ENCODE results near the gene EIF4E1B. TPM values are rescaled to one million over a fixed set of nuclear protein-coding genes. Genes with fewer than 3 reads are reported as not detected.

EIF4E1B gene
- total and polyA plus RNA-seq, 3 experiments from 2014 or later: not detected

DNA sequence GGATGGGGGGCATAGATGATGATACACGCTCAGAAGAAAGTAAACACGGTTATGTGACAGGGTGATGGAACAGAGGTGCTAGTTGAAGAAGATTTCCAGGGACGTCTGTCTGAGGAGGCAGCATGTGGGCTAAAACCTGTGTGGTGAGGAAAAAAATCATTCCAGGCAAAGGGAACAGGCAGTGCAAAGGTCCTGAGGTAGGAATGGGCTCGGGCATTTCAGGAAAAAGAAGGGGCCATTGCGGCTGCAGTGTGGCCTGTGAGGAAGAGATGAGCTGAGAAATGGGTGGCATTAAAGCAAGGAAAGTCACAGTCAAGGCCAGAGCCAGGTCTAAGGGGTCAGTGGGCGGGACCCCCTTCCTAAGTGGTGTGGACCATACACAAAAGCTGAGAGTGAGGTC is 35.0 kb downstream of the EIF4E1B start:
- ChIA-PET CTCF (no interaction called here), POLR2A (no interaction called here)
- Mint-ChIP-seq H3K4me1 (peaks cover 5 to 7% (median 6%) of the 10 kb centered on the region in 3 donors), H3K9me3 (no peaks in the 10 kb centered on the region), H3K27me3 (peaks cover 23 to 37% of the 10 kb centered on the region in 2 donors), H3K4me3 (no peak overlapping the region), H3K27ac (no peak overlapping the region), H3K36me3 (no peaks in the 10 kb centered on the region)
- no peaks in the 10 kb centered on the region for H3K36me3 ChIP-seq (ENCODE audit: insufficient read depth, low read length)
- no peak overlapping the region for H3K27ac ChIP-seq (ENCODE audit: low read depth, low read length)
- H3K27me3 ChIP-seq (ENCODE audit: insufficient read depth, low read length, poor library complexity, severe bottlenecking): peaks cover 2% of the 10 kb centered on the region
- DNase-seq: no peak
- H3K4me1 ChIP-seq (ENCODE audit: insufficient read depth, low read length): peaks cover 8% of the 10 kb centered on the region
- no peaks in the 10 kb centered on the region for H3K9me3 ChIP-seq (ENCODE audit: low read length)
- no peak overlapping the region for H3K4me3 ChIP-seq (ENCODE audit: low read length)

DNA sequence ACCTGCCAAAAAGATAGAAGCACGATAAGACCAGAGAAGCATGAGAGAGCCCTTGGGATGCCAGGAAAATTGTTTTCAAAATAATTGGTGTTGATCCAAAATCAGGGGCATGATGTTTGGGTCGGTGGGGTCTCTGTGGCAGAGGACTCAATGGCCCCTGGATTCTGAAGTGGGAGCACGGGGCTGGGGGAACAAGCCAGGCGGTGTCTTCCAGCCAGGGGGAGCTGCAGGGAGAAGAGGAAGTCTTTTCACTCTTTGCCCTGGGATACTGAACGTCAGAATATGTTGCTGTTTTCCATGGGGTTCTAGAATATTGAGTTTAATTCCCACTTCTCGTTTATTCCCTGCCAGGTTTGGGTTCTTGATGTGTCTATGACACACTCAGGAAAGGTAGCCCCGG is 37.2 kb downstream of the EIF4E1B start:
- no peak overlapping the region for H3K27ac ChIP-seq (ENCODE audit: low read depth, low read length)
- H3K4me1 Mint-ChIP-seq: no peaks in the 10 kb centered on the region
- H3K27me3 ChIP-seq (ENCODE audit: insufficient read depth, low read length, poor library complexity, severe bottlenecking): peaks cover 3% of the 10 kb centered on the region
- no peaks in the 10 kb centered on the region for H3K9me3 Mint-ChIP-seq
- DNase-seq: no peak
- H3K4me1 ChIP-seq (ENCODE audit: insufficient read depth, low read length): no peaks in the 10 kb centered on the region
- no peak overlapping the region for H3K4me3 Mint-ChIP-seq
- no peaks in the 10 kb centered on the region for H3K9me3 ChIP-seq (ENCODE audit: low read length)
- ChIA-PET POLR2A (no interaction called here), CTCF (no interaction called here)
- H3K27ac Mint-ChIP-seq: no peak overlapping the region
- H3K36me3 Mint-ChIP-seq: no peaks in the 10 kb centered on the region
- H3K4me3 ChIP-seq (ENCODE audit: low read length): no peak overlapping the region
- H3K36me3 ChIP-seq (ENCODE audit: insufficient read depth, low read length): no peaks in the 10 kb centered on the region
- H3K27me3 Mint-ChIP-seq: peaks cover 29 to 51% of the 10 kb centered on the region in 2 donors

DNA sequence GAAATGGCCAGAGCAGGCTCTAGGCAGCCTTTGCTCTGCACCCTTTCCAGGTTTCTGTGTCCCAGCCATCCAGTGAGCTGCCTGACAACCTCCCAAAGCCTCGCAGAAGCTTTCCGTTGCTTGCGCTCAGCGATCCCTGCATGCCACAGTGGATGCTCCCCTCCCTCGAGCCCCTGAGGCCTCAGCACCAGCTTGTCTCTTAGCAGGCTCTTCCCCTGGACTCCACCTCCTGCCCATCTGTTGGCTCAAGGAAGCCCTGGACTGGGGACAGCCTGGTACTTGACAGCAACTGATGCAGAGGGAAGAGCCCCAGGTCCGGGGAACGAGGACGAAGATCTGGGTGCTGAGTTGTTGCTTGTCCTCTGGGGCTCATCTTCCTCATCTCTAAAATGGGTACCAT is 40.0 kb downstream of the EIF4E1B start:
- POLR2A ChIA-PET: no interaction called here
- Histone ChIP-seq H3K27me3 (ENCODE audit: insufficient read depth, low read length, poor library complexity, severe bottlenecking) (peaks cover 3% of the 10 kb centered on the region), H3K36me3 (ENCODE audit: insufficient read depth, low read length) (no peaks in the 10 kb centered on the region), H3K9me3 (ENCODE audit: low read length) (no peaks in the 10 kb centered on the region), H3K27ac (ENCODE audit: low read depth, low read length) (no peak overlapping the region), H3K4me3 (ENCODE audit: low read length) (no peak overlapping the region), H3K4me1 (ENCODE audit: insufficient read depth, low read length) (no peaks in the 10 kb centered on the region)
- H3K27me3 Mint-ChIP-seq: peaks cover 22 to 46% of the 10 kb centered on the region in 2 donors
- H3K36me3 Mint-ChIP-seq: no peaks in the 10 kb centered on the region
- no peaks in the 10 kb centered on the region for H3K4me1 Mint-ChIP-seq
- DNase-seq: no peak
- CTCF ChIA-PET: interaction anchor here (1.8 kb wide), 1 partner anchor 9 kb away, joined by 14 read pairs; no protein-coding TSS in a partner anchor
- no peak overlapping the region for H3K4me3 Mint-ChIP-seq
- H3K27ac Mint-ChIP-seq: no peak overlapping the region
- no peaks in the 10 kb centered on the region for H3K9me3 Mint-ChIP-seq

DNA sequence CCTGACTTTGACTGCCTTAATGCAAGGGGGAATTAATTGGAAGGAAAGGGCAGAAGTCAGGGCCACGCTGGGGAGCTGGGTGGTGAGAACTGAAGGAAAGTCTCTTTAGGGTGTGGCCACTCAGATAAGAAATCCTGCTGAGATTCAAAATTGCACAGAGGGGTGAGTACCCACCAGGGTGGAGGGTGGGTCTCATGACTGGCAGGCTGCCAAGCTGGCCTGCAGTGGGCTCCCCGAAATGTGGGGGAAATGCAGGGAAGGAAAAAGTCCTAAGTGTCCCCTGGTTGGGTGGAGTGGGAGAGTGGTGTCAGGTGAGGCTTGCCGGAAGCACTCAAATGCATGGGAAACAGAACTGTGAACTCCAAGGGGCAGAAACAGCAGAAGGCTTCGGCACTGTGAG is 40.9 kb downstream of the EIF4E1B start:
- Mint-ChIP-seq H3K4me1 (no peaks in the 10 kb centered on the region), H3K27ac (no peak overlapping the region), H3K9me3 (no peaks in the 10 kb centered on the region), H3K36me3 (no peaks in the 10 kb centered on the region), H3K27me3 (peaks cover 22 to 46% of the 10 kb centered on the region in 2 donors), H3K4me3 (no peak overlapping the region)
- Histone ChIP-seq H3K9me3 (ENCODE audit: low read length) (no peaks in the 10 kb centered on the region), H3K27ac (ENCODE audit: low read depth, low read length) (no peak overlapping the region), H3K27me3 (ENCODE audit: insufficient read depth, low read length, poor library complexity, severe bottlenecking) (peaks cover 3% of the 10 kb centered on the region), H3K4me1 (ENCODE audit: insufficient read depth, low read length) (no peaks in the 10 kb centered on the region), H3K4me3 (ENCODE audit: low read length) (no peak overlapping the region), H3K36me3 (ENCODE audit: insufficient read depth, low read length) (no peaks in the 10 kb centered on the region)
- no peak for DNase-seq
- POLR2A ChIA-PET: no interaction called here
- CTCF ChIA-PET: interaction anchor here (2.3 kb wide), 1 partner anchor 10 kb away, joined by 8 read pairs; no protein-coding TSS in a partner anchor

DNA sequence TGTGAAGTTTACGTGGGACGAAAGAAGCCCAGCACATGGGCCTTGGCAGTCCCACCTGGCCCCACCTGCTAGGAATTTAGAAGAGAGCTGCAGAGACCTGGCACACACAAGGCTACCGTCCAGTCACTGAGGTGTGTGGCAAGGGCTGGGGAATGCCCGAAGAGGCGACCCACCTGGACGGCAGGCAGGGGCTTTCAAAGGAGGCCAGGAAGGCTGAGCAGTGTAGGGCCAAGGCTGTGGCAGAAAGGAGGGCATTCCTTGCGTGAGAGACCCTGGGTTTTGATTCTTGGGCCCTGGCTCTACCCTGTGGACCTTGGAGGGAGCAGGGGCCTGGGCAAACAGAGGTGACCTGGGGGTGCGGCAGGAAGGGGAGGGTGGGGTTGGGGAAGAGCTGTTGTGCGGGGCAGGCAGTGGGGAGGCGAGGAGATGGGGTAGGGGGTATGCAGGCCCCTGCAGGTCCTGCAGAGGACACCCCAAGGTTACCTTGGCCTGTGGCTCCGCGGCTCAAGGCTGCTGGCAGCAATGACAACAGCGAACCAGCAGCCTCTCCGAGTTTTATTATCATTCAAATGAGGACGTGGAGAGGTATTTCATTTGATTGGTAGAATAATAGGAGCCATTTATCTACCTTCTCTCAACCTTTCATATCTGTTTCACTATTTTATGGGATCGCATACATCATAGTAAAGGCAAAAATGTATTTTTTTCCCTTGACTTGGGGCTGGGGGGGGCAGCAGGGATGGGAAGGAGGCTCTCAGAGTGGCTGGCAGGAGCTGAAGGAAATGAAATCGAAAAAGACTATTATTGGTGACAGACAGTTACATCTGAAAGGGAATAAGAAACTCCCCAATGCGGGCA is 41.6 kb downstream of the EIF4E1B start:
- Mint-ChIP-seq H3K27ac (no peak overlapping the region), H3K9me3 (no peaks in the 10 kb centered on the region), H3K36me3 (no peaks in the 10 kb centered on the region), H3K4me1 (no peaks in the 10 kb centered on the region), H3K27me3 (peaks cover 21 to 44% of the 10 kb centered on the region in 2 donors), H3K4me3 (no peak overlapping the region)
- Histone ChIP-seq H3K27ac (ENCODE audit: low read depth, low read length) (no peak overlapping the region), H3K27me3 (ENCODE audit: insufficient read depth, low read length, poor library complexity, severe bottlenecking) (peaks cover 3% of the 10 kb centered on the region), H3K4me3 (ENCODE audit: low read length) (no peak overlapping the region), H3K4me1 (ENCODE audit: insufficient read depth, low read length) (no peaks in the 10 kb centered on the region), H3K9me3 (ENCODE audit: low read length) (no peaks in the 10 kb centered on the region), H3K36me3 (ENCODE audit: insufficient read depth, low read length) (no peaks in the 10 kb centered on the region)
- DNase-seq: no peak
- ChIA-PET POLR2A (no interaction called here), CTCF (interaction anchor here (2.3 kb wide), 1 partner anchor 11 kb away, joined by 8 read pairs; no protein-coding TSS in a partner anchor)

DNA sequence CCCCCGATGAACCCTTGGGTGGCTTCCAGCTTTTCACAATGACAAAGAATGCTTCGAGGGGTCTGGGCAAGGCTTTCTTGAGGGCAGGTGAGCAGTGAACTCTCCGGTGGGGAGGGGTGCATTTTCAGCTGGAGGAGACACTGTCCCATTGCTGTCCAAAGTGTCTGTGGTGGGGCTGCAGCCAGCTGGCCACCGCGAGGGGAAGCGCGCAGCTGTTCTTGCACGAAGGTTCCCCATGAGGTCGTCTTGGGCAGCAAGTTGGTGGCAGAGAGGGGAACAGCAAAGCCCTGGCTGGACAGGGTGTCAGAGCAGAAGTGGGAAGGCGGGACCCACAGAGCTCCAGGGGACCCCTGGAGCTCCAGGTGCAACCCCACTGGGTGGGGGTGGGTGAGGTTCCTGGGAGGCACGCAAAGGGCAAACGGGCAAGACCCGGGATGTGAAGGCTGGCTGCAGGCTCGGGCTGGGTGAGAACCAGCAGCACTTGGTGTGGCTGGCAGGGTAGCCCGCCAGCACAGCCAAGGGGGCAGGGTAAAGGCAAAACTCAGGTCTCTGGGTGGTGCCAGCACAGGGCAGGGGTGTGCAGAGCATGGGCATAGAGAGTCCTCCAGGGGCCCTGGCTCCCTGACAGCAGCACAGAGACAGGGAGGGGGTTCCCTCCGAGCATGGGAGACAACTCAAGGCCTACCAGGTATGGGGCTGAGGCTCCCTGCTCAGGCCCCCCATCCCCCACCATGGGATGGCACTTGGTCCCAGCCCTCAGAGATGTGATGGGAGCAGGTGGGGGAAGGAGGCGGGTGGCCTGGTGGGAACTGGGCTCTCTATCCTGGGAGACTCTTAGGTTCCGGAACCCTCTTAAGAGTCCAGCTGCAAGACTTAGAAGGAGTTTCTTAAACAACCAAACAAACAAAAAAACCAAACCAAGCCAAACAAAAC is 43.4 kb downstream of the EIF4E1B start:
- H3K4me1 ChIP-seq (ENCODE audit: insufficient read depth, low read length): no peaks in the 10 kb centered on the region
- no peaks in the 10 kb centered on the region for H3K36me3 Mint-ChIP-seq
- no peak overlapping the region for H3K4me3 Mint-ChIP-seq
- peak overlapping the region in 1 of 8 donors; percentile 7 for H3K27ac Mint-ChIP-seq
- H3K27me3 ChIP-seq (ENCODE audit: insufficient read depth, low read length, poor library complexity, severe bottlenecking): peaks cover 4% of the 10 kb centered on the region
- no peaks in the 10 kb centered on the region for H3K36me3 ChIP-seq (ENCODE audit: insufficient read depth, low read length)
- H3K4me3 ChIP-seq (ENCODE audit: low read length): no peak overlapping the region
- no peak for DNase-seq
- CTCF ChIA-PET: interaction anchor here (2.3 kb wide), 1 partner anchor 13 kb away, joined by 8 read pairs; no protein-coding TSS in a partner anchor
- H3K27me3 Mint-ChIP-seq: peaks cover 26 to 54% of the 10 kb centered on the region in 2 donors
- H3K9me3 ChIP-seq (ENCODE audit: low read length): no peaks in the 10 kb centered on the region
- POLR2A ChIA-PET: interaction anchor here (0.6 kb wide), 1 partner anchor 306 kb away, joined by 3 read pairs; no protein-coding TSS in a partner anchor
- no peak overlapping the region for H3K27ac ChIP-seq (ENCODE audit: low read depth, low read length)
- H3K4me1 Mint-ChIP-seq: no peaks in the 10 kb centered on the region
- no peaks in the 10 kb centered on the region for H3K9me3 Mint-ChIP-seq

DNA sequence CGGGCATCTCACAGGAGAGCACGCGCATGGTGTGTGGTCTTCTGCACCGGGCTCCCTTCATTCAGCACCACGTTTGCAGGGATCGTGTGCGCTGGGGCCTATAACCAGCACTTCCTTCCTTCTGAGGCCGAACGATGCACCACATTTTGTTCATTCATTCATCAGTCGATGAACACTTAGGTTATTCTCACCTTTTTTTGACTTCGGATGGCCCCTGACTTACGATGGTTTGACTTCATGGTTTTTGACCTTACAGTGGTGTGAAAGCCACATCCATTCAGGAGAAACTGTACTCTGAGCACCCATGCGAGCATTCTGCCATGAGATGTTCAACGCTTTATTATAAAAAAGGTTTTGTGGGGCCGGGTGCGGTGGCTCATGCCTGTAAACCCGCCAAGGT is 44.3 kb downstream of the EIF4E1B start:
- POLR2A ChIA-PET: no interaction called here
- Mint-ChIP-seq H3K9me3 (no peaks in the 10 kb centered on the region), H3K4me1 (no peaks in the 10 kb centered on the region), H3K4me3 (no peak overlapping the region), H3K27me3 (peaks cover 33 to 61% of the 10 kb centered on the region in 2 donors), H3K27ac (peak overlapping the region in 1 of 8 donors; percentile 43), H3K36me3 (no peaks in the 10 kb centered on the region)
- no peak for DNase-seq
- Histone ChIP-seq H3K4me3 (ENCODE audit: low read length) (no peak overlapping the region), H3K27ac (ENCODE audit: low read depth, low read length) (no peak overlapping the region), H3K27me3 (ENCODE audit: insufficient read depth, low read length, poor library complexity, severe bottlenecking) (peaks cover 12% of the 10 kb centered on the region), H3K4me1 (ENCODE audit: insufficient read depth, low read length) (no peaks in the 10 kb centered on the region), H3K36me3 (ENCODE audit: insufficient read depth, low read length) (no peaks in the 10 kb centered on the region), H3K9me3 (ENCODE audit: low read length) (no peaks in the 10 kb centered on the region)
- CTCF ChIA-PET: no interaction called here

Measured in CD8-positive, alpha-beta memory T cell (primary cell).